Hepatocyte (in vitro differentiated cells): ENCODE results near the gene STK38L. TPM values are rescaled to one million over a fixed set of nuclear protein-coding genes. Genes with fewer than 3 reads are reported as not detected.

ENCODE experiments used
- DNase-seq: peaks from one replicate; pipeline ENCODE4 v3.0.0-alpha.2; 2016; ENCODE audit warnings: low spot score
- H2AFZ ChIP-seq: fragments of 200-600 bp; sonication (generic); 2 replicates; pipeline ENCODE4 v1.6.0; 2016; ENCODE audit warnings: antibody characterized with exemption, mild to moderate bottlenecking
- H3K27ac ChIP-seq: fragments of 200-600 bp; sonication (generic); 2 replicates; pipeline ENCODE4 v1.5.1; 2016; ENCODE audit warnings: mild to moderate bottlenecking
- H3K27me3 ChIP-seq: fragments of 200-600 bp; sonication (generic); 2 replicates; pipeline ENCODE4 v1.6.1; 2016
- H3K36me3 ChIP-seq: fragments of 200-600 bp; sonication (generic); replicated peaks from 2 replicates; pipeline ENCODE4 v1.5.1; 2016; ENCODE audit warnings: low read depth; ENCODE audit not compliant: insufficient read depth
- H3K4me1 ChIP-seq: fragments of 200-600 bp; sonication (generic); 2 replicates; pipeline ENCODE4 v1.5.1; 2016; ENCODE audit warnings: mild to moderate bottlenecking, moderate library complexity; ENCODE audit not compliant: insufficient read depth
- H3K4me2 ChIP-seq: fragments of 200-600 bp; sonication (generic); 2 replicates; pipeline ENCODE4 v1.6.0; 2016
- H3K4me3 ChIP-seq: fragments of 200-600 bp; sonication (generic); 2 replicates; pipeline ENCODE4 v1.5.1; 2016; ENCODE audit warnings: mild to moderate bottlenecking
- H3K79me2 ChIP-seq: fragments of 200-600 bp; sonication (generic); 2 replicates; pipeline ENCODE4 v1.6.0; 2017; ENCODE audit warnings: mild to moderate bottlenecking
- H3K9me2 ChIP-seq: fragments of 200-600 bp; sonication (generic); replicated peaks from 2 replicates; pipeline ENCODE4 v1.6.0; 2017; ENCODE audit warnings: mild to moderate bottlenecking; ENCODE audit not compliant: insufficient read depth
- H3K9me3 ChIP-seq: fragments of 200-600 bp; sonication (generic); 2 replicates; pipeline ENCODE4 v1.5.1; 2016; ENCODE audit warnings: low read depth, mild to moderate bottlenecking
- H4K20me1 ChIP-seq: fragments of 200-600 bp; sonication (generic); 2 replicates; pipeline ENCODE4 v1.6.0; 2016; ENCODE audit warnings: mild to moderate bottlenecking; ENCODE audit not compliant: insufficient read depth, poor library complexity, severe bottlenecking
- EZH2 ChIP-seq: fragments of 200-600 bp; sonication (generic); IDR thresholded peaks from 2 replicates; pipeline ENCODE4 v1.6.1; 2016; ENCODE audit warnings: antibody characterized with exemption, mild to moderate bottlenecking, borderline replicate concordance
- EZH2phosphoT487 ChIP-seq: fragments of 200-600 bp; sonication (generic); IDR thresholded peaks from one replicate; pipeline ENCODE4 v1.6.1; 2018; ENCODE audit warnings: antibody characterized with exemption, mild to moderate bottlenecking, low read depth, moderate library complexity; ENCODE audit not compliant: unreplicated experiment, severe bottlenecking
- WGBS: methylation state at CpG from one replicate; pipeline ENCODE4 v1.1.6; 2016; ENCODE audit warnings: low lambda C conversion rate; ENCODE audit errors: missing lambda C conversion rate; 5-methylcytosine and 5-hydroxymethylcytosine counted together
- polyA plus RNA-seq: library from polyadenylated mRNA; unstranded; fragments of >200 nt; fragmentation: Nextera tagmentation; extraction: Ambion mirVana; gene quantifications from 2 replicates; pipeline ENCODE4 v1.2.1, GENCODE V29; 2016
- total RNA-seq: library from RNA; depleted of rRNA; stranded (reverse); fragments of >200 nt; gene quantifications from 2 replicates; pipeline ENCODE4 v1.2.3, GENCODE V29; 2014
- TF ChIP-seq, protein P1 (sequence below): fragments of 200-600 bp; sonication (generic); IDR thresholded peaks from 2 replicates; pipeline ENCODE4 v1.5.1; 2016; ENCODE audit warnings: antibody characterized with exemption, mild to moderate bottlenecking; ENCODE audit not compliant: poor library complexity

STK38L gene
- total RNA-seq (34.2 and 36.7 TPM in 2 replicates), polyA plus RNA-seq (15.1 and 18.8 TPM in 2 replicates)

GRCh38 chr12:27243804-27244688, at the start of gene STK38L:
Gene STK38L, plus strand, starts transcription at chr12:27244286. Its CDS starts 53,435 bp downstream, at chr12:27297721.
- peaks cover 40% of the 10 kb centered on the region for H3K79me2 ChIP-seq
- H3K9me2 ChIP-seq: no peaks in the 10 kb centered on the region
- no peaks in the 10 kb centered on the region for H3K36me3 ChIP-seq
- WGBS: 9% methylated on average over 55 of the region's 69 CpGs
- peak within 1 kb of the TSS; percentile 91 for H2AFZ ChIP-seq
- H3K4me2 ChIP-seq: peak within 1 kb of the TSS; percentile 76
- H4K20me1 ChIP-seq: peaks cover 6% of the 10 kb centered on the region
- DNase-seq: peak; percentile 99
- H3K4me3 ChIP-seq: peak within 1 kb of the TSS; percentile 94
- no peaks in the 10 kb centered on the region for H3K9me3 ChIP-seq
- H3K27ac ChIP-seq: peak within 1 kb of the TSS; percentile 83
- H3K4me1 ChIP-seq: peaks cover 20% of the 10 kb centered on the region
- TF ChIP-seq, protein P1, sequence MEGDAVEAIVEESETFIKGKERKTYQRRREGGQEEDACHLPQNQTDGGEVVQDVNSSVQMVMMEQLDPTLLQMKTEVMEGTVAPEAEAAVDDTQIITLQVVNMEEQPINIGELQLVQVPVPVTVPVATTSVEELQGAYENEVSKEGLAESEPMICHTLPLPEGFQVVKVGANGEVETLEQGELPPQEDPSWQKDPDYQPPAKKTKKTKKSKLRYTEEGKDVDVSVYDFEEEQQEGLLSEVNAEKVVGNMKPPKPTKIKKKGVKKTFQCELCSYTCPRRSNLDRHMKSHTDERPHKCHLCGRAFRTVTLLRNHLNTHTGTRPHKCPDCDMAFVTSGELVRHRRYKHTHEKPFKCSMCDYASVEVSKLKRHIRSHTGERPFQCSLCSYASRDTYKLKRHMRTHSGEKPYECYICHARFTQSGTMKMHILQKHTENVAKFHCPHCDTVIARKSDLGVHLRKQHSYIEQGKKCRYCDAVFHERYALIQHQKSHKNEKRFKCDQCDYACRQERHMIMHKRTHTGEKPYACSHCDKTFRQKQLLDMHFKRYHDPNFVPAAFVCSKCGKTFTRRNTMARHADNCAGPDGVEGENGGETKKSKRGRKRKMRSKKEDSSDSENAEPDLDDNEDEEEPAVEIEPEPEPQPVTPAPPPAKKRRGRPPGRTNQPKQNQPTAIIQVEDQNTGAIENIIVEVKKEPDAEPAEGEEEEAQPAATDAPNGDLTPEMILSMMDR: peak; percentile 38
- TF ChIP-seq EZH2: no peak
- TF ChIP-seq EZH2phosphoT487: no peak
- no peaks in the 10 kb centered on the region for H3K27me3 ChIP-seq

DNA sequence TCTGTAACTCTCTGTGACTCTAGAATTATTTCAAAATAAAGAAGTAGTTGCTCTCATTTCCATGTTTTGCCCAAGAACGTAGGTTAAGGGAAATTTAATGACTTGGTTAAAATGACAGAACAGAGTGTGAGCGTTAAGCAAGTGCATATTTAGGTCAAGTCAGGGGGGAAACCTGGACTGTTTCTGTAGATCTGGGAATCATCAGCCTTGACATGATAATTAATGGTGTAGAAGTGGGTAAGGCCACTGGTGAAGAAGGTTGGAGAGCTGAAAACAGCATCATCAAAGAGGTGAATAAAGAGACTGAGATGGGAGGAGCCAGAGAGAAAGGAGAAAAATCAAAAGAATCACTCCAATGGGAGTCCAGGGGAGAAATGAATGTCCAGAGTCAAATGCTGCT, 49.4 kb upstream of the STK38L start:
- TF ChIP-seq EZH2phosphoT487 (no peak), EZH2 (no peak)
- TF ChIP-seq, protein P1: no peak
- no peak overlapping the region for H3K4me3 ChIP-seq
- no peaks in the 10 kb centered on the region for H3K79me2 ChIP-seq
- no peak overlapping the region for H3K4me2 ChIP-seq
- no peaks in the 10 kb centered on the region for H3K9me2 ChIP-seq
- WGBS: 63% methylated on average over 2 of the region's 2 CpGs
- H4K20me1 ChIP-seq: no peaks in the 10 kb centered on the region
- H2AFZ ChIP-seq: no peak overlapping the region
- H3K27ac ChIP-seq: peak overlapping the region; percentile 65
- H3K36me3 ChIP-seq: no peaks in the 10 kb centered on the region
- H3K27me3 ChIP-seq: no peaks in the 10 kb centered on the region
- peaks cover 33% of the 10 kb centered on the region for H3K4me1 ChIP-seq
- DNase-seq: no peak
- H3K9me3 ChIP-seq: no peaks in the 10 kb centered on the region

- no peak for DNase-seq
- Histone ChIP-seq H3K27ac (no peak overlapping the region), H3K36me3 (no peaks in the 10 kb centered on the region), H2AFZ (no peak overlapping the region), H3K9me3 (no peaks in the 10 kb centered on the region), H3K4me1 (peaks cover 12% of the 10 kb centered on the region), H4K20me1 (no peaks in the 10 kb centered on the region), H3K4me2 (no peak overlapping the region), H3K27me3 (no peaks in the 10 kb centered on the region), H3K4me3 (no peak overlapping the region), H3K9me2 (no peaks in the 10 kb centered on the region), H3K79me2 (no peaks in the 10 kb centered on the region)
- TF ChIP-seq, protein P1: no peak
- TF ChIP-seq EZH2 (no peak), EZH2phosphoT487 (no peak)
- WGBS: 87% methylated on average over 3 of the region's 3 CpGs
Observed at GRCh38 chr12:27198036-27198435, 46.0 kb upstream of the STK38L start.
